Astrocyte (in vitro differentiated cells and primary cell): ENCODE data around the gene IFITM2.

Experiments used
- CTCF ChIP-seq: IDR thresholded peaks from 2 replicates; pipeline ENCODE4 v1.5.1; 2011; ENCODE audit warnings: low read depth, mild to moderate bottlenecking, inconsistent platforms, low read length, moderate library complexity; ENCODE audit not compliant: insufficient read depth
- EZH2 ChIP-seq: IDR thresholded peaks from 2 replicates; pipeline ENCODE4 v1.6.1; 2012; ENCODE audit warnings: mild to moderate bottlenecking, low read length, inconsistent platforms; ENCODE audit not compliant: insufficient read depth

GRCh38 chr11:288478-289397, 18.9 kb upstream of the IFITM2 start, which contains the start of gene PGGHG:
- TF ChIP-seq CTCF (no peak), EZH2 (peak; percentile 76)
